Measurements from ENCODE around the gene ARHGEF39.

The ARHGEF39 gene

GRCh38 chr9:35686222-35687203, 21.5 kb upstream of the ARHGEF39 start:
- DNase-seq (ENCODE audit: extremely low read depth, low read depth): no peak
- TF ChIP-seq CTCF (IDR thresholded peaks at IDR 0.05; ENCODE audit: low read depth, low read length): no peak

GRCh38 chr9:35685506-35685905, 20.5 kb upstream of the ARHGEF39 start:
- no peak for DNase-seq (ENCODE audit: extremely low read depth, low read depth)
- no peak for TF ChIP-seq CTCF (IDR thresholded peaks at IDR 0.05; ENCODE audit: low read depth, low read length)

- TF ChIP-seq CTCF (IDR thresholded peaks at IDR 0.05; ENCODE audit: low read depth, low read length): no peak
- DNase-seq (ENCODE audit: extremely low read depth, low read depth): no peak
These were observed 19.9 kb upstream of the ARHGEF39 start for GRCh38 chr9:35684921-35685320.

GRCh38 chr9:35683323-35683722, 18.3 kb upstream of the ARHGEF39 start:
- DNase-seq (ENCODE audit: extremely low read depth, low read depth): no peak
- TF ChIP-seq CTCF (IDR thresholded peaks at IDR 0.05; ENCODE audit: low read depth, low read length): no peak

- DNase-seq (ENCODE audit: extremely low read depth, low read depth): no peak
- no peak for TF ChIP-seq CTCF (IDR thresholded peaks at IDR 0.05; ENCODE audit: low read depth, low read length)
These were observed 17.7 kb upstream of the ARHGEF39 start for GRCh38 chr9:35682520-35683315.

GRCh38 chr9:35682051-35682450, 17.1 kb upstream of the ARHGEF39 start:
- TF ChIP-seq CTCF (IDR thresholded peaks at IDR 0.05; ENCODE audit: low read depth, low read length): no peak

More at GRCh38 chr9:35682051-35682450, 17.1 kb upstream of the ARHGEF39 start:
- no peak for DNase-seq (ENCODE audit: extremely low read depth, low read depth)
